GM19455 (cell line): ENCODE results near the gene SPATA46.

Experiments
- ATAC-seq: cut with Tn5 transposase; IDR thresholded peaks from one replicate; pipeline ENCODE4 v1.9.1; 2021; ENCODE audit not compliant: unreplicated experiment

The SPATA46 gene

GRCh38 chr1:162375463-162375862 lies 1.2 kb downstream of the SPATA46 start:
- no peak for ATAC-seq

GRCh38 chr1:162374406-162374805 lies 2.2 kb downstream of the SPATA46 start:
- ATAC-seq: no peak

- ATAC-seq: no peak
These were observed 3.0 kb downstream of the SPATA46 start for GRCh38 chr1:162373541-162374260.

GRCh38 chr1:162373072-162373427 lies 3.6 kb downstream of the SPATA46 start:
- ATAC-seq: no peak

- ATAC-seq: no peak
These were observed 4.2 kb downstream of the SPATA46 start for GRCh38 chr1:162372159-162373071.

- no peak for ATAC-seq
These were observed 5.0 kb downstream of the SPATA46 start for GRCh38 chr1:162371611-162372010.

GRCh38 chr1:162370721-162371120 lies 5.9 kb downstream of the SPATA46 start:
- no peak for ATAC-seq

- ATAC-seq: no peak
These were observed 6.5 kb downstream of the SPATA46 start for GRCh38 chr1:162370161-162370560.

- ATAC-seq: no peak
These were observed 7.1 kb downstream of the SPATA46 start for GRCh38 chr1:162369571-162369970.

GRCh38 chr1:162368451-162368850 lies 8.2 kb downstream of the SPATA46 start:
- ATAC-seq: no peak

GRCh38 chr1:162367772-162368171 lies 8.9 kb downstream of the SPATA46 start:
- no peak for ATAC-seq

GRCh38 chr1:162367073-162367472 lies 9.6 kb downstream of the SPATA46 start:
- no peak for ATAC-seq

- ATAC-seq: no peak
These were observed 10.0 kb downstream of the SPATA46 start for GRCh38 chr1:162366671-162367070.

- ATAC-seq: no peak
These were observed 10.5 kb downstream of the SPATA46 start for GRCh38 chr1:162366149-162366548.

- ATAC-seq: no peak
These were observed 11.2 kb downstream of the SPATA46 start for GRCh38 chr1:162365284-162366020.

- ATAC-seq: no peak
These were observed 12.2 kb downstream of the SPATA46 start for GRCh38 chr1:162364498-162364897.

GRCh38 chr1:162363823-162364222 lies 12.8 kb downstream of the SPATA46 start:
- no peak for ATAC-seq

GRCh38 chr1:162361349-162361748 lies 15.3 kb downstream of the SPATA46 start:
- ATAC-seq: no peak

GRCh38 chr1:162360874-162361260 lies 15.8 kb downstream of the SPATA46 start:
- ATAC-seq: no peak

GRCh38 chr1:162360237-162360873 lies 16.3 kb downstream of the SPATA46 start:
- no peak for ATAC-seq
